GM18861 (cell line): ENCODE data around the gene ACSS1.
A peak's percentile ranks its signal among the peaks of the same experiment; 100 is the strongest.

ENCODE experiments used
- ATAC-seq: cut with Tn5 transposase; IDR thresholded peaks from one replicate; pipeline ENCODE4 v1.9.1; 2021; ENCODE audit not compliant: unreplicated experiment

The ACSS1 gene

GRCh38 chr20:25048519-25048952, 9.4 kb downstream of the ACSS1 start:
- ATAC-seq = no peak

GRCh38 chr20:25047766-25048165, 10.2 kb downstream of the ACSS1 start:
- ATAC-seq = no peak

DNA sequence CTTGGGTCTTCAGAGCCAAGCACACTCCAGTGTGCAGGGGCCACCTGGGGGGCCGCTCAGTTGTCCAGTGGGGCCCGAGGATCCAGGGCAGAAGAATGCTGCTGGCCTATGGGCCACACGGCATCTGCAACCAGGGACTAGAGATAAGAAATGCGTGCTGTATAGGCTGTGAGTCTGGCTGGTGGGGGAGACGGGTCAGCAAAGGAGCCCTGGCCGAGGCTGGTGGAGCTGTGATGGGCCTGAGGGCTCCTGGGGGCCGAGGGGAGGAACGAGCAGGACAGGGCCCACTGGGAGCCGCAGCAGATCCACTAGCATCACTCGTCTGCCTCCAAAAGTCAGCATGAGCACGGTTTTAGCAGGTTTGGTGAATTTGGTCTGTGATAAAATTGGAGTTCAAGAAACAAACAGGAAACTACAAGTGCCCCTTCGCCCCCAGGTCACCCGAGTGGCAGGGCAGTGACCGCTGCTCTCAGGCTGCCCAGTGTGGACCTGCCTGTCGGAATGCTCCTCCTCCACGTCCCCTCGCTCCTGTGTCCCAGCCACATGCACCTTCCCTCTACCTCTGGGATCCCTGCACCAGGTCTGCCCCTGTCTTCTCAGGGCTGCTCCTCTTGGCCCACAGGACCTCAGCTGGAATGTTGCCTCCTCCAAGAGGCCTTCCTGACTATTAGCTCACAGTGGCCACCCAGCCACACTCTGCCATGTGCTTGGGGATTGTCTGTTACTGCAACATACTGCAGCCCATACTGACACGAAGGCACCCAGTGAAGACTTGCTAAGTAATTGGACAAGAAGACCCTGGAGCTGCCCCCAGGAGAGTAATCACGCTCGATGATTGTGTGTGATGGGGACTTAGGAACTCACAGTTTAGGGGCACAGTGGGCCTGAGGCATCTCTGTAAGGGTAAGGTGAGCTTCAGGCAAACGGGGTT, 10.9 kb downstream of the ACSS1 start:
- no peak for ATAC-seq

GRCh38 chr20:25046181-25046641, 11.7 kb downstream of the ACSS1 start:
- no peak for ATAC-seq

GRCh38 chr20:25045343-25045712, 12.6 kb downstream of the ACSS1 start:
- ATAC-seq = no peak

DNA sequence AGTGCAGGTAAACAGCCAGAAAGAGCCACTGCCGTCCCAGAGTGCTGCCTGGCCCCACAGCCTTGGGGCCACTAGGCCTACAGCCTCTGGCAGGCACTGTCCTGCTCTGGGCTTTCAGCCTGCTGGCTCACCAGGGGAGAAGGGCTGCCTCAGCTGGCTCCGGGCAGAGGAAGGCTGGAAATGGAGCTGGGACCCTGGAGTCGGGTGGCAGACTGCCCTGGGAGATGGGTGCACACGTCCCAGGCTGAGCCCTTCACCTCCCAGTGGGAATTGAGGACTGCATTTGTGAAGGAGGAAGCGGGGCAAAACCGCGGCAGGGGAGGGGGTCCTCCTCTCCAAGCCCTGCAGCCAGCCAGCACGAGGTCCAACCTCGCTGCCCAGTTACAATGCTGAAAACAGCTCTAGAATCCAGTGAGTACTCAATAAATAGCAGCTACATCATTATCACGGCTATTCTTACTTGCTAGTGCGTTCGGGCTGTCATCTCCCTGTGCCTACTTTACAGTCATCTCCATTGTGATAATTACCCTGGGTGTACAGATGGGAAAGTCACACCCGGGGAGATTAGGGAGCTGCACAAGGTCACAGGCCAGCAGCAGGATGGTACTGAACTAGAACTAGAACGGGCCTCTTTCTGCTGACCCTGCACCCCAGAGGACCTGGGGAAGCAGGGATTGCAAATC, 13.1 kb downstream of the ACSS1 start:
- ATAC-seq = no peak

- ATAC-seq = no peak
Measured at GRCh38 chr20:25044261-25044560, 13.7 kb downstream of the ACSS1 start.

GRCh38 chr20:25043499-25044260, 14.3 kb downstream of the ACSS1 start:
- ATAC-seq = no peak

GRCh38 chr20:25042531-25043498, 15.1 kb downstream of the ACSS1 start:
- peak; percentile 96 for ATAC-seq

DNA sequence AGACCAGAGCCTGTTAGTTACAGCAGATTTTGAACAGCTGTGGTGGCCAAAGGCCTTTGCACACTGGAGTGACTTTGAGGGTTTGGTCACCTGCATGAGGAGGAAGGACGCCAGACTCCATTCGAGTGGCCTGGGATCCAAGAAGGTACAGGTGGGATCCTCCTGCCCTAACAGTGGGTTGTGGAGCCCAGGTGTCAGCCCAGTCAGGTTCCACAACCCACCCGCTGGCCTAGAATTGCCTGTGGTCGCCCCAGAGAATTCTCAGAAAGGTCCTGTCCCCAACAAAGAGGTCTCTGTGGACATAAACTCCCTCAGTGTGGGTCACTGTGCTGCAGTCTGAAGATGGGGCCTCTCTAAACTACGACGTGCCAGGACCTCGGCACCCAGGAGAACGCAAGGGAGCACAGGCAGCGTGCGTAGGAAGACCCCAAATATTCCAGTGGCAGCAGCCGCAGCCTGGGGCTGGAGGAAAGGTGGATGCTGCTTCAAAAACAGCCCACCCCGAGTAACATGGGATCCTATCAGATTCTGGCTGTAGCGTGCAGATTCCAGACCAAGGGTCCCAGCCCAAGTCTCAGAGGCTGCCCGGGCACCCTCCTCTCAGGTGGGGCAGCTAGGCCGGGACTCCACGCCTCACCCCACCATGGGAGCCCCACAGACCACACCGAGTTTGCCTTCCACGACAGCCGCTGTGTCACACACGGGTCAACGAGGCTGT, 16.0 kb downstream of the ACSS1 start:
- ATAC-seq = no peak

- ATAC-seq = no peak
Measured at GRCh38 chr20:25040438-25040831, 17.5 kb downstream of the ACSS1 start.

DNA sequence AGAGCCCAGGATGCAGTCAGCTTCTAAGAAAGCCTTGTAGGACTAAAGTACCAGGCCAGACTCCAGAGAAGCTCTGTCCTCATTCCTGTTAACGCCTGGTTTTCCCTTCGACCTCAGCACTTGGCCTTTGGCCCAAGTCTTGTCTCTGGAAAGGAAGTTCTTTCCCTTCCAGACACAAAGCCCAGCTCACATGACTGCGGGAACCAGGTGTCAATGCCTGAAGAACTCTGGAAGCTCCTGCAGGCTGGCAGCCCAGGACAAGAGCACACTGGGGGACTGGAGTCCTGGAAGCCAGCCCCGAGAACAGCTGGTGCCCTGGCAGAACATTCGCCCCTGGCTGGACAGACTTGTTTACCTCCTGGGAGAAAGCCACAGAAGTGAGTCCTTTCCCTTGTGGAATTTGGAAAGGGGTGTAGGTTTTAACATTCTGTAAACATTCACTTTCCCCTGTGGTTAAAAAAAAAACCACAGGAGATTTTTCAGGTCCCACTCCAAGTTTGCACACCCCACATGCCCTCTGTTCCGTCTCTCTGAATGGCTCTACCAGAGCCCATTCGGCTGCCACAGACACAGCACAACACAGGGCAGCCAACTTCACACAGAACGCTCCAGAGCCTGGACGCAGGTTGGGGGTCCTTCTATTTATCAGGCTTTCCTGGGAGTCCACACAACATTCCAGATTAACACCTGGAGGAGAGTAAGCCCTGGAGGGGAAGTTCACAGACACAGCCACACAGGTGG, 18.1 kb downstream of the ACSS1 start:
- ATAC-seq = no peak

GRCh38 chr20:25038591-25039015, 19.3 kb downstream of the ACSS1 start:
- no peak for ATAC-seq

- ATAC-seq = no peak
Measured at GRCh38 chr20:25038103-25038410, 19.9 kb downstream of the ACSS1 start.

DNA sequence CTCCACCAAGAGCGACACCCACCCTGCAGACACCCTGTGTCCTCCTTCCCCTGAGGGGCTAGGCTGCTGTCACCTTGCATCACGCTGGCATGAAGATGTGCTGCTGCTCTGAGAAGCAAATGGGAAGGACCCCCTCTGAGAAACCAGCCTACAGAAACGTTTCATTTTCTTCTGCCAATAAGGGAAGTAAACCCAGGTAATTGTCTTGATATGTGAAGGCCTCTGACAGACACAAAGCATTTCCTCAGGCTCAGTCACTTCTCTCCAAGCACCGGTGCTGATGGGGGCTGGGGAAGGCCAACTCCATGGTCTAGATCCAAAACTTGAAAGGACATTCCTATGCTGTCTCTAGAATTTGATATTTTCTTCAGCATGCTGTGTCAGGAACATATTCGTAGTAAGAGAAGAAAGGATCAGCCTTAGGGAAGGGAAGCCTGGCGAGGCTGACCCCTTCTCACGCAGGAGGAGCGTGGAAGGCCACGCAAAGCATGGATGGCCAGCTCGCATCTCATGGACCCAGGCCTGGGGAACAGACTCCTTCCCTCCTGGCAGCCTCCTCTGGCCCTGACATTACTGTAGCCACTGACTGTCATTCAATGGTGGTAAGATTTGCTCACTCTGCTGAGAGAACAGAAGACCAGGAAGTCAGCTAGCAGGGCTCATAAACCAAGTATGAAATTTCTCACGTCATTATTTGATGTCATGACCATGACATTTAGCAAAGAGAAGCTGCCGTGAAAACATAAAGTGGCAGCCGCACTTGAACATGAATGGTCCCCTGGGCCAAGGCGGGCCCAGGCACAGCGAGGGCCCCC, 20.4 kb downstream of the ACSS1 start:
- no peak for ATAC-seq

- no peak for ATAC-seq
Measured at GRCh38 chr20:25036331-25036936, 21.5 kb downstream of the ACSS1 start.

GRCh38 chr20:25035921-25036320, 22.0 kb downstream of the ACSS1 start:
- no peak for ATAC-seq

- no peak for ATAC-seq
Measured at GRCh38 chr20:25033924-25034300, 24.0 kb downstream of the ACSS1 start.
